Nephron (organoid): ENCODE data around the gene ZDHHC24.
"Not testable (repeated sequence)": the region's sequence is repeated elsewhere in the genome, so short reads cannot be mapped to it uniquely, and the experiment has no call there.

Experiments used
- H3K27ac Mint-ChIP-seq, 3 experiments: 2 replicates each; pipeline ENCODE4 v1.8.0; 2020; ENCODE audit warnings: mixed read lengths in 3 of 3, mild to moderate bottlenecking in 2 of 3, moderate library complexity in 1 of 3
- H3K27me3 Mint-ChIP-seq: 2 replicates; pipeline ENCODE4 v1.8.0; 2021; ENCODE audit warnings: low read depth, mild to moderate bottlenecking, moderate library complexity, mixed read lengths
- H3K36me3 Mint-ChIP-seq: 2 replicates; pipeline ENCODE4 v1.8.0; 2020; ENCODE audit warnings: low read depth, mixed read lengths
- H3K4me1 Mint-ChIP-seq: 2 replicates; pipeline ENCODE4 v1.8.0; 2020; ENCODE audit warnings: mixed read lengths
- H3K4me3 Mint-ChIP-seq, 3 experiments: 2 replicates each; pipeline ENCODE4 v1.8.0; 2020; ENCODE audit warnings: mild to moderate bottlenecking in 3 of 3, mixed read lengths in 3 of 3, moderate library complexity in 2 of 3
- H3K9me3 Mint-ChIP-seq: 2 replicates; pipeline ENCODE4 v1.8.0; 2020; ENCODE audit warnings: mixed read lengths
- TF ChIP-seq, protein P1 (sequence below), 3 experiments: fragments of 200-600 bp; sonication (generic); IDR thresholded peaks; one replicate each; pipeline ENCODE4 v1.5.0; 2021; ENCODE audit warnings: antibody characterized with exemption in 3 of 3; ENCODE audit not compliant: unreplicated experiment in 3 of 3

ZDHHC24 gene

GRCh38 chr11:66591175-66591574, 45.3 kb upstream of the ZDHHC24 start:
- H3K4me3 Mint-ChIP-seq = peak overlapping the region; percentile 52 to 100 (median 54)
- TF ChIP-seq, protein P1, sequence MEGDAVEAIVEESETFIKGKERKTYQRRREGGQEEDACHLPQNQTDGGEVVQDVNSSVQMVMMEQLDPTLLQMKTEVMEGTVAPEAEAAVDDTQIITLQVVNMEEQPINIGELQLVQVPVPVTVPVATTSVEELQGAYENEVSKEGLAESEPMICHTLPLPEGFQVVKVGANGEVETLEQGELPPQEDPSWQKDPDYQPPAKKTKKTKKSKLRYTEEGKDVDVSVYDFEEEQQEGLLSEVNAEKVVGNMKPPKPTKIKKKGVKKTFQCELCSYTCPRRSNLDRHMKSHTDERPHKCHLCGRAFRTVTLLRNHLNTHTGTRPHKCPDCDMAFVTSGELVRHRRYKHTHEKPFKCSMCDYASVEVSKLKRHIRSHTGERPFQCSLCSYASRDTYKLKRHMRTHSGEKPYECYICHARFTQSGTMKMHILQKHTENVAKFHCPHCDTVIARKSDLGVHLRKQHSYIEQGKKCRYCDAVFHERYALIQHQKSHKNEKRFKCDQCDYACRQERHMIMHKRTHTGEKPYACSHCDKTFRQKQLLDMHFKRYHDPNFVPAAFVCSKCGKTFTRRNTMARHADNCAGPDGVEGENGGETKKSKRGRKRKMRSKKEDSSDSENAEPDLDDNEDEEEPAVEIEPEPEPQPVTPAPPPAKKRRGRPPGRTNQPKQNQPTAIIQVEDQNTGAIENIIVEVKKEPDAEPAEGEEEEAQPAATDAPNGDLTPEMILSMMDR (IDR thresholded peaks at IDR 0.05; ENCODE audit: unreplicated experiment in 3 of 3) = no peak
- no peaks in the 10 kb centered on the region for H3K36me3 Mint-ChIP-seq
- H3K27me3 Mint-ChIP-seq = no peaks in the 10 kb centered on the region
- H3K27ac Mint-ChIP-seq = no peak overlapping the region
- H3K4me1 Mint-ChIP-seq = peaks cover 19% of the 10 kb centered on the region
- H3K9me3 Mint-ChIP-seq = peaks cover 18% of the 10 kb centered on the region

- TF ChIP-seq, protein P1 (IDR thresholded peaks at IDR 0.05; ENCODE audit: unreplicated experiment in 3 of 3) = no peak
- Mint-ChIP-seq H3K4me3 (peak overlapping the region; percentile 34 to 64 (median 53)), H3K36me3 (no peaks in the 10 kb centered on the region), H3K27ac (no peak overlapping the region), H3K9me3 (peaks cover 20% of the 10 kb centered on the region), H3K27me3 (peaks cover 2% of the 10 kb centered on the region), H3K4me1 (peaks cover 12% of the 10 kb centered on the region)
Measured at GRCh38 chr11:66589996-66590675, 44.3 kb upstream of the ZDHHC24 start.

DNA sequence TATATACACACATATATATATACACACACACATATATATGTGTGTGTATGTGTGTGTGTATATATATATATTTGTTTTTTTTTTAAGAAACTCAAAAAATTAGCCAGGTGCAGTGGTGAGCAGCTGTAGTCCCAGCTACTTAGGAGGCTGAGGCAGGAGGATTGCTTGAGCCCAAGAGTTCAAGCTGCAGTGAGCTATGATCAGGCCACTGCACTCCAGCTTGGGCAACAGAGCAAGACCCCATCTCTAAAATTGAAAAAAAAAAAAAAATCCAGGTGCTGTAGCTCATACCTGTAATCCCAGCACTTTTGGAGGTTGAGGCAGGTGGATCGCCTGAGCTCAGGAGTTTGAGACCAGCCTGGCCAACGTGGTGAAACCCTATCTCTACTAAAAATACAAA, 43.5 kb upstream of the ZDHHC24 start:
- not testable (repeated sequence) for H3K4me3 Mint-ChIP-seq, H3K36me3 Mint-ChIP-seq, H3K27ac Mint-ChIP-seq, H3K4me1 Mint-ChIP-seq, H3K27me3 Mint-ChIP-seq
- peaks cover 20% of the 10 kb centered on the region for H3K9me3 Mint-ChIP-seq

DNA sequence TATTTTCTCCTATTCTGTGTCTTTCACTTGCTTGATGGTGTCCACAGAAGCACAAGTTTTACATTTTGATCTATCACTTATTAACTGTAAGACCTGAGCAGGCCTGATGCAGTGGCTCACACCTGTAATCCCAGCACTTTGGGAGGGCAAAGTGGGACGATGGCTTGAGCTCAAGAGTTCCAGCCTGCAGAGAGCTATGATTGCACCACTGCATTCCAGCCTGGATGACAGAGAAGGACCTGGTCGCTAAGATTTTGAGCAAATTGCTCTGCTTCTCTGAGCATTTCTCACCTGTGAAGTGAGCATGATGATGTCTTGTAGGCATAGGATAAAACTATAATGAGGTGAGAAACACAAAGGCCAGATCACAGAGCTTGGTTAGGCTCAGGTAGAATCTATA, 40.3 kb upstream of the ZDHHC24 start:
- Mint-ChIP-seq H3K9me3 (peaks cover 19% of the 10 kb centered on the region), H3K4me3 (no peak overlapping the region)
- TF ChIP-seq, protein P1 (IDR thresholded peaks at IDR 0.05; ENCODE audit: unreplicated experiment in 3 of 3) = no peak

GRCh38 chr11:66585447-66585846, 39.6 kb upstream of the ZDHHC24 start:
- Mint-ChIP-seq H3K4me1 (peaks cover 13% of the 10 kb centered on the region), H3K9me3 (peaks cover 15% of the 10 kb centered on the region)
- not testable (repeated sequence) for H3K4me3 Mint-ChIP-seq, H3K27ac Mint-ChIP-seq, H3K36me3 Mint-ChIP-seq, H3K27me3 Mint-ChIP-seq

More for the DNA sequence above, 40.3 kb upstream of the ZDHHC24 start:
- Mint-ChIP-seq H3K27me3 (peaks cover 6% of the 10 kb centered on the region), H3K36me3 (no peaks in the 10 kb centered on the region), H3K27ac (no peak overlapping the region), H3K4me1 (peaks cover 7% of the 10 kb centered on the region)

DNA sequence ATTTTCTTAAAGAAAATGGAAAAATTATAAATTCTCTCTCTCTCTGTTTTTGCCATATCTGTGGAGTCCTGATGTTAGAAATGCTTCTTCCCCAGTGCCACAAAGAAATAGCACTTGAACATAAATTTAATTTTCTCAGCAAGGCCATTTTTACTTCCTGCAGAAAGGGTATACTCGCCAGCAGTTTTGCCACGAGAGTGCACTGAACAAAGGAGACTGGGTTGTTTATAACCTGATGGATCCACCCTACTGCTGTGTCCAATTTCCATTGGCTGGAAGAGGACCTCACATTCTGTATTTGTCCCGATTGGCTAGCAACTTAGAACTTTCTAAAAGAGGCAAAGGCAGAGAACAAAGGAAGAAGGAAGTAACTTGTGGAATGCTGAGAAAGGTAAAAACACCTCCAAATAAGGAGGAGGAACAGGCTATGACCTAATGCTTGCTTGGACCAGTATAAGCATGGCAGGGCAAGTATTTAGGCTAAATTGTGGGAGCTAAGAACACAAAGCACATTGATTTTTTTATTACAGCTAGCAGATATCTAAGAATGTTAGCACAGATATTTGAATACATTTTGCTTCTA, 36.8 kb upstream of the ZDHHC24 start:
- Mint-ChIP-seq H3K4me1 (peaks cover 23% of the 10 kb centered on the region), H3K27ac (peak overlapping the region; percentile 4 to 69 (median 55)), H3K4me3 (peak overlapping the region in 1 of 3 experiments; percentile 7)
- not testable (repeated sequence) for H3K36me3 Mint-ChIP-seq, H3K9me3 Mint-ChIP-seq, H3K27me3 Mint-ChIP-seq

DNA sequence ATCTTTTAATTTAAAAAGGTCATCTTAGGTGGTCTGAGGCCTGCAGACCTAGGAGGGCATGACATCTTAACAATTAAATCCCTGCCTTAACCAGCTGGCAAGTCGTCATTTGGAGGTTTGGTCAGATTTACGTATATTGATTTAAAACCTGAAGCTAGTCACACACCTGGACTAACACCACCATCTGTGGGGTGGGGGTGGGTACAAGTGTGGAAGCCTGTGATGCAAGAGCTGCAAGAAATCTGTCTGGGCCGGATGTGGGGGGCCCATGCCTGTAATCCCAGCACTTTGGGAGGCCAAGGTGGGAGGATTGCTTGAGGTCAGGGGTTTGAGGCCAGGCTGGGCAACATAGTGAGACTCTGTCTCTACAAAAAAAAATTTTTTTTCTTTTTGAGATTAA, 35.4 kb upstream of the ZDHHC24 start:
- Mint-ChIP-seq H3K27ac (peak overlapping the region in 2 of 3 experiments; percentile 24 to 65), H3K36me3 (no peaks in the 10 kb centered on the region), H3K4me1 (peaks cover 23% of the 10 kb centered on the region), H3K27me3 (peaks cover 6% of the 10 kb centered on the region), H3K9me3 (peaks cover 5% of the 10 kb centered on the region), H3K4me3 (no peak overlapping the region)
- TF ChIP-seq, protein P1 (IDR thresholded peaks at IDR 0.05; ENCODE audit: unreplicated experiment in 3 of 3) = no peak
